ENCODE data around the gene GPATCH1. TPM values are rescaled to one million over a fixed set of nuclear protein-coding genes. Genes with fewer than 3 reads are reported as not detected.

Gene GPATCH1
- total RNA-seq, 1 donor from 2014 or later = 8.2 TPM

DNA sequence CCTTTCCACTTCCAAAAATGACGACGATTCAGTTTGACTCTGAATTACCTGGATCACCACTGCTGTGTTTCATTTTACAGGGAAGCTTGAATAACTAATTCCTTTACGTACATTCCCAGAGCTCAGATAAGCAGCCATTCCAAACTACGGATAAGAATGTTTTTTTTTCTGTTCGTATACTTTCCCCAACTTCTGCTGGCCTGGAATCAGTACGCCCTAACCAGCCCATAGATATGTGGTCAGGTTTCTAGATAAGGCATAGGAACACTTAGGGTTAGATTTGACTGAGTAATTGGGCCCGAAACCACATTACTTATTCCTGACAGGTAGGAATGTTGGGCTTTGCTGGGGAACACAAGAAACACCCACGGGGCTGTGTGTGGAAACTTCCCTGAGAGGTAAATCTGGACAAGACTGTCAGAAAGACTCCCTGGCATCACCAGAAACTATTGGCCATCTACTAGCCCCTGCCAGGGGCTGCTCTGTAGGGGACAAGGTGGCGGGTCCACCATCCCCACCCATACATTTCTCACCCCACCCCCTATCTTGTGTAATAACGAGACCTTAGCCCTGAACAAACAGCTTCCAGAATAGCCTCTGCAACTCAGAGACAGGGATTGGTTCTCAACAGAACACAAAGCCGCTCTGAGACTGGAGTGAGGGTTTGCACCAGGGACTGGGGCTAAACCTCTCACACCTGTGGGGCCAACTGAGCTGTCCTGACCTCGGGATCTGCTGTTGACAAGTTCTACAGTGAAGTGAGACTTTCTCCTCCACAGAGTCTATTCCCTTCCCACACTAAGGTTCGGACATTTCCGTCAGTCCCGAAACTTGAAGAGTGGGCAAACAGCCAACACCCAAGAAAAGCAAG, 31.9 kb upstream of the GPATCH1 start:
- Mint-ChIP-seq H3K27me3 (ENCODE audit: unreplicated experiment) (no peaks in the 10 kb centered on the region), H3K9me3 (ENCODE audit: unreplicated experiment) (no peaks in the 10 kb centered on the region), H3K36me3 (ENCODE audit: unreplicated experiment) (no peaks in the 10 kb centered on the region), H3K4me1 (ENCODE audit: unreplicated experiment) (peaks cover 3% of the 10 kb centered on the region), H3K4me3 (ENCODE audit: unreplicated experiment) (no peak overlapping the region), H3K27ac (ENCODE audit: unreplicated experiment) (no peak overlapping the region)
- DNase-seq (ENCODE audit: extremely low spot score, unreplicated experiment) = no peak
- TF ChIP-seq, protein P1, sequence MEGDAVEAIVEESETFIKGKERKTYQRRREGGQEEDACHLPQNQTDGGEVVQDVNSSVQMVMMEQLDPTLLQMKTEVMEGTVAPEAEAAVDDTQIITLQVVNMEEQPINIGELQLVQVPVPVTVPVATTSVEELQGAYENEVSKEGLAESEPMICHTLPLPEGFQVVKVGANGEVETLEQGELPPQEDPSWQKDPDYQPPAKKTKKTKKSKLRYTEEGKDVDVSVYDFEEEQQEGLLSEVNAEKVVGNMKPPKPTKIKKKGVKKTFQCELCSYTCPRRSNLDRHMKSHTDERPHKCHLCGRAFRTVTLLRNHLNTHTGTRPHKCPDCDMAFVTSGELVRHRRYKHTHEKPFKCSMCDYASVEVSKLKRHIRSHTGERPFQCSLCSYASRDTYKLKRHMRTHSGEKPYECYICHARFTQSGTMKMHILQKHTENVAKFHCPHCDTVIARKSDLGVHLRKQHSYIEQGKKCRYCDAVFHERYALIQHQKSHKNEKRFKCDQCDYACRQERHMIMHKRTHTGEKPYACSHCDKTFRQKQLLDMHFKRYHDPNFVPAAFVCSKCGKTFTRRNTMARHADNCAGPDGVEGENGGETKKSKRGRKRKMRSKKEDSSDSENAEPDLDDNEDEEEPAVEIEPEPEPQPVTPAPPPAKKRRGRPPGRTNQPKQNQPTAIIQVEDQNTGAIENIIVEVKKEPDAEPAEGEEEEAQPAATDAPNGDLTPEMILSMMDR (IDR thresholded peaks at IDR 0.05) = no peak

DNA sequence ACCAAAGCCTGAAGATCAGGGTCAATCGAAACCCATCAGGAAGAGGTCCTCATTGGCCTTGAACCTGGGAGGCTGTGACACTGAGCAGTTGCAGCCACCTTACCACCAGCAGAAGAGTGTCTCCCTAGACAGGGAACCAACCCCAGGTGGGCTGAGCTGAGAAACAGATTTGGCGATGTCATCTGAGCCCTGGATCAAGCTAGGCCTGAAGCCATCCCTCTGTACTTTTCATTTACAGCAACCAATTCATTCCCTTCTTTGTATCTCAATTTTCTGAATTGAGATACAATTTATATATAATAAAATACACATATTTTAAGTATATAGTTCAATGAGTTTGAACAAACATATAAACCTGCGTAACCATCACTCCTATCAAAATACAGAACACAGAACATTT, 30.9 kb upstream of the GPATCH1 start:
- no peaks in the 10 kb centered on the region for H3K36me3 Mint-ChIP-seq (ENCODE audit: unreplicated experiment)
- no peaks in the 10 kb centered on the region for H3K9me3 Mint-ChIP-seq (ENCODE audit: unreplicated experiment)
- TF ChIP-seq, protein P1 (IDR thresholded peaks at IDR 0.05) = no peak
- H3K27me3 Mint-ChIP-seq (ENCODE audit: unreplicated experiment) = no peaks in the 10 kb centered on the region
- no peak overlapping the region for H3K27ac Mint-ChIP-seq (ENCODE audit: unreplicated experiment)
- H3K4me3 Mint-ChIP-seq (ENCODE audit: unreplicated experiment) = no peak overlapping the region
- DNase-seq (ENCODE audit: extremely low spot score, unreplicated experiment) = no peak
- peaks cover 3% of the 10 kb centered on the region for H3K4me1 Mint-ChIP-seq (ENCODE audit: unreplicated experiment)

DNA sequence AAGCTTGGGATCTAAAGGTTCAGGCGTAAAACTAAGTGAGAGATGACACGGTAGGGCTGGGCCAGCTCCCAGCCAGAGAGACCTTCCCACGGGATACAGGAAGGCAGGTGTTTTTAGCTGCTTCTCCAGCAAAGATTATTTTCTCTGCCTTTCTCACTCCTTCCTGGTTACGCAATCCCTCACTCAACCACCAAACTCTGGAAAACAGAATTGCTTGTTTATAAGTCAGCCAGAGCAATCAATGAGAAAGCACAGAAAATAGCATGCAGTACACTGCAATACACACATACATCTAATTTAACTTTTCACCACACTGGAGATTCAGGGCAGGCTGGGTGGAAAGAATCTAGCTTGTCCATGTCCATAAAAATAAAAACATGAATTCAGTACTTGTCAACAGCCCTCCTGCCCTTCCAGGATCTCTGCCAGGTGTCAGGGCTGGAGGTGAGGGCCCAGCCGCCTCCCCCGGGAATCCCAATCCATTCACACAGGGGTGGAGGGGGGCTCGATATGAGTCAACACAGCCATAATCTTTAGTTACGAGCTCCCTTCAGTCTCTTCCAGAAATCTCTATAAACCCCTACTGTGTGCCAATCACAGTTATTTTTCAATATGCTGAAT, 28.5 kb upstream of the GPATCH1 start:
- Mint-ChIP-seq H3K4me3 (ENCODE audit: unreplicated experiment) (no peak overlapping the region), H3K36me3 (ENCODE audit: unreplicated experiment) (no peaks in the 10 kb centered on the region), H3K9me3 (ENCODE audit: unreplicated experiment) (no peaks in the 10 kb centered on the region), H3K27ac (ENCODE audit: unreplicated experiment) (no peak overlapping the region), H3K27me3 (ENCODE audit: unreplicated experiment) (no peaks in the 10 kb centered on the region), H3K4me1 (ENCODE audit: unreplicated experiment) (peaks cover 3% of the 10 kb centered on the region)
- no peak for DNase-seq (ENCODE audit: extremely low spot score, unreplicated experiment)
- TF ChIP-seq, protein P1 (IDR thresholded peaks at IDR 0.05) = no peak

DNA sequence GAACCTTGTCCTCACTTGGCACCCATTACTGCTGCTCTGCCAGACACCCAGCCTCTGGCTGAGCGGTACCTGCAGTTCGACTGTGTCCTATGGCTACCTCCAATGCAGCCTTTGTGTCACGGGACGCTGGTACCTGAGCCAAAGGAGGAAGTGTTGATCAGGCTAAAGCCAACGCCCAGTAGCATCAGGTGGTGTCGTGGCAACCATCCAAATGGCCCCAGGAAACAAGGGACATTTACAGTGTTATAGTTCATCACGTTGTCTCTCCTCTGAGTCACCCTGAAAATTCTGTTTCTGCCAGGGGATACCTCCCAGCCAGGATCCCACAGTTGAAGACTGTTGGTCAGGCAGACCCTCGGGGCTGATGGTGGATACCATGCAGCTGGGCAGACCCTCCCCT, 26.4 kb upstream of the GPATCH1 start:
- H3K4me1 Mint-ChIP-seq (ENCODE audit: unreplicated experiment) = peaks cover 3% of the 10 kb centered on the region
- H3K27ac Mint-ChIP-seq (ENCODE audit: unreplicated experiment) = no peak overlapping the region
- H3K27me3 Mint-ChIP-seq (ENCODE audit: unreplicated experiment) = no peaks in the 10 kb centered on the region
- TF ChIP-seq, protein P1 (IDR thresholded peaks at IDR 0.05) = no peak
- H3K9me3 Mint-ChIP-seq (ENCODE audit: unreplicated experiment) = no peaks in the 10 kb centered on the region
- no peak for DNase-seq (ENCODE audit: extremely low spot score, unreplicated experiment)
- H3K36me3 Mint-ChIP-seq (ENCODE audit: unreplicated experiment) = no peaks in the 10 kb centered on the region
- no peak overlapping the region for H3K4me3 Mint-ChIP-seq (ENCODE audit: unreplicated experiment)

DNA sequence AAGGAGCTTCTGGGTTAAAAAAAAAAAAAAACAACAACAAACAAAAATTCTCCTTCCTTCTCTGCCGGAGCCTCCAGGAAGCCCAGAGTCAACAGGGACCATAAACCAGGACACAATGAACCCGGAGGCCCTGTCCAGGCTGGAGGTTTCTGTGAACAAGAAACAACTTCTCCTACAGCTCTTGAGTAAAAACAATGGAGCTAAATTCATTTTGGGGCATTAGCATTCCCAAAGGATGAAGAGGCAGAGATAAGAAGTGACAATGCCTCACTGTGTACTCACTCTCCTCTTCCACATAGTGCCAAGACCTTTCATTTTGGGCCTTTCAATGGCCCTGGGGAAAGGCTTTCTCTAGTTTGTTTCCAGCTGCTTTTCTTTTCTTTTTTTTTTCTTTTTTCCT, 25.3 kb upstream of the GPATCH1 start:
- DNase-seq (ENCODE audit: extremely low spot score, unreplicated experiment) = no peak
- Mint-ChIP-seq H3K4me3 (ENCODE audit: unreplicated experiment) (no peak overlapping the region), H3K9me3 (ENCODE audit: unreplicated experiment) (no peaks in the 10 kb centered on the region), H3K27me3 (ENCODE audit: unreplicated experiment) (no peaks in the 10 kb centered on the region), H3K36me3 (ENCODE audit: unreplicated experiment) (no peaks in the 10 kb centered on the region), H3K4me1 (ENCODE audit: unreplicated experiment) (peaks cover 3% of the 10 kb centered on the region), H3K27ac (ENCODE audit: unreplicated experiment) (no peak overlapping the region)
- TF ChIP-seq, protein P1 (IDR thresholded peaks at IDR 0.05) = no peak

Measured in osteocyte (in vitro differentiated cells).